GM19099 (cell line): ENCODE data around the gene PPP1R2.

Experiments
- POLR2A ChIP-seq: IDR thresholded peaks from 3 replicates; pipeline ENCODE4 v1.6.1; 2011; ENCODE audit warnings: low read depth; ENCODE audit not compliant: insufficient read length; ENCODE audit errors: extremely low read depth

The PPP1R2 gene

DNA sequence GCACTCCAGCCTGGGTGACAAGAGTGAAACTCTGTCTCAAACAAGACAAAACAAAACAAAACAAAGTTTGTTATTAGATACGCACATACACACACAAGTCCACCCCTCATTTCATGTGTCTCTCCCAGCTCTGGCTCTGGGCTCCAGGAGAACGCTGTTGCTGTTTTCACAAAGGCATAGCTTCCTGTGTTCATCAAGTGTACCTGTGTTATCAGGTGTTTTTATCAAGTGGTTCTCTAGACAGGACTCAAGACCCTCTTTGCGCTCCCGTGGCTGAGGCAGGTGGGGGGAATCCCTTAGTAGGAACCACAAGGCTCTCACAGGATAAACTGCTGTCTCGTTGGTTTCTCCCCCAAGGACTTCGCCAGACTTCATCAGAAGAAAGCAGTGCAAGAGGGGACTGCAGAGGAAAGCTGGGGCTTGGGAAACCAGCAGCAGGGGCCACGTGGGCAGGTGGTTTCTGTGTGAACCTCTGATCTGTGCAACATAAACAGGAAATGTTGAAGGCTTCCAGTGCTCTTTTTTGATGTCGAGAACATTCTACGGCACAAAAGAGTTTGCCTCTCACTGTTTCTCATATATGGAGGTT lies 6.9 kb upstream of the PPP1R2 start:
- no peak for TF ChIP-seq POLR2A

DNA sequence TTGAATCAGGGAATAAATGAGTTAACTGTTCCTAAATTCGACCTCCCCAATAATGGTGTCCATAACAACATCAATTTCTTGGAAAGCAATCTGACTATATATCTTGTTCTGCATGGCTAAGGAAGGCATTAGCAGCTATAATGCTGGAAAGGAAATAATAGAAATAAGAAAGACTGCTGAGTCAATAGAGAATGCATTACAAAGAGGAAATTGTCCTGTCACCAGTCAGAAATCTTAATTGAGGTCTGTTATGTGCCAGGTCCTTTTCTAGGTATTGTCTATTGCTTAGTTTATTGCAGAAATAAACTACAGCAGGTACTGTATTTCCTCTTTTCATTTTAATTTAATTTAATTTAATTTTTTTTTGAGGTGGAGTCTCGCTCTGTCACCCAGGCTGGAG lies 5.9 kb upstream of the PPP1R2 start:
- TF ChIP-seq POLR2A = no peak

DNA sequence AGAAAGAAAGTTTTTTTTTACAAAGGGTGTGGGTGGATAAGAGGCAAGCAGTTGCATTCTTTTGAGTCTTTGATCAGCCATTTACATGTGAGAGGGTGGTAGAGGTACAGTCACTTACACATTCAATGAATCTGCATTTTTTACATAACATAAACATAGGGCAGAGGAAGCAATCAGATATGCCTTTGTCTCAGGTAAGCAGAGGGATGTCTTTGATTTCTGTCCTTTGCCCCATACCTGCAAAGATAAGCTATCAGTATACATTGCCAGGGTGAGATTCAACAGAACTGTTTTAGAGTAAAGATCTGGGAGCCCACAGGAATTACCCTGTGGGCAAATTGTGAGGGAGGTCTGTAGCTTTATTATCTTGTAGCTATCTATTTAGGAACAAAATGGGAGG lies 5.4 kb upstream of the PPP1R2 start:
- TF ChIP-seq POLR2A = no peak

DNA sequence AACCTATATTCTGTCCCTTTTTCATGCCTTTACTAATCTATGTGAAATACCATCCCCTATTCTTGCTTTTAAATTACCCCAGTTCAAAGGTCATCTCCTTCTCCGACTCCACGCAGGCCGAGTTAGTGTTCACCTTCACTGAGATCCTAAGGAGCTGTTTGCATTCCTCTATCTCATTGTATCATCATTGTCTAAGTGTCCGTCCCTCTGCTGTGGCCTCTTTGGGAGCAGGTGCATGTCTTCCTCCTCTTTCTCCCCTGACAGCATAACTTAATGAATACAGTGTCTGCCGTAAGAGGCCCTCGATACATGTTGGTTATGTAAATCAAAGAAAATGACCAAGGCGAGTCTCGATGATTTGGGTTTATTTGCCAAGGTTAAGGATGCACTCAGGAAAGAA lies 4.9 kb upstream of the PPP1R2 start:
- TF ChIP-seq POLR2A = no peak

DNA sequence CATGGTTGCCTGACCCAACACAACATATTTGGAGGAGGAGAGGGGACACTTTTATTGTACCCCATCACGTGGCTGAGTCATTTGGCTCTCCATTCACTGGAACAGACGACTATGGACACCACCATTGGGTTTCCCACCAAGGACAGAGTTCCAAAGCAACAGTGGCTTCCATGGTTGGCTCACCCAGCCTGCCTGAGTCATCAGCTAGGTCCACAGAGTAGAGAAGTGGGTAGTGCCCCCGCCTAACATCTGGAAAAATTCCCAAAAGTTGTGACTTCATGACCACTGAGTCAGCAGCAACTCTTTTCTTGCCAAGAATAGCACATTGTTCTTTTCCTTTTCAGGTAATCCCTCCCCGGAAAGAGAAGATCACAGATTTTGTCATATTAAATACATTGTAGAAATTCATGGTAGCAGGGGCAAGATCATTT lies 3.0 kb upstream of the PPP1R2 start:
- TF ChIP-seq POLR2A = no peak

DNA sequence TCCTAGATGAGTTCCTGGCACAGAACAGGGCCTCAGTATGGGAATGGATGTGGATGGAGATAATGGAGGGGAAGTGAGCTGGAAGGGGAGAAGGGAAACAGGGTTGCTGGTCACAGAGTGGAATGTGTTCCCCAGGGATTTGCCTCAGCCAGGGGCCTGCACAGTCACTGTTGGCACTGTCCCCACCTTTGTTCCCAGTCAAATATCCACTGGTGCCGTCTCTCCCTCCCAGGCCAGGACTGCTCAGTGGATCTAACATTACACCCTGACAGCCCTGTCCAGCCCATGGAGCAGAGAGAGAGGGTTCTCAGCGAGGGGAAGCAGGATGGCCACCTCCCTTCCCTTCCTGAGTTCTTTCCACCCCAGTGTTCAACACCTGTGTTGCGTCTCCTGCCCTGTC lies 1.5 kb upstream of the PPP1R2 start:
- no peak for TF ChIP-seq POLR2A

DNA sequence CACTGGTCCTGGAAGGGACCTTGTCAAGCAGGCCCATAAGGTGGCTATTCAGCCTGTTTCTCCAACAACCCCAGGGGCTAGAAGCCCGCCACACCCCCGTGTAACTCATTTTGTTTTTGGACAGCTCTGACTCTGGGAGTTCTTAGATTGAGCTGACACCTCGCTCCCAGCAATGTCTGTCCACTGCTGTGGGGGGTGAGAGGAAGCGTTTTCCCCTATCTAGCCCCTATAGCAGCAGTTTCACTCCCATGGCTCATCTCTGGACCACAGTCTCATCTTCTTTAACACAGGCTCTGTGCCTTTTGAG lies 1.1 kb upstream of the PPP1R2 start:
- TF ChIP-seq POLR2A = no peak

DNA sequence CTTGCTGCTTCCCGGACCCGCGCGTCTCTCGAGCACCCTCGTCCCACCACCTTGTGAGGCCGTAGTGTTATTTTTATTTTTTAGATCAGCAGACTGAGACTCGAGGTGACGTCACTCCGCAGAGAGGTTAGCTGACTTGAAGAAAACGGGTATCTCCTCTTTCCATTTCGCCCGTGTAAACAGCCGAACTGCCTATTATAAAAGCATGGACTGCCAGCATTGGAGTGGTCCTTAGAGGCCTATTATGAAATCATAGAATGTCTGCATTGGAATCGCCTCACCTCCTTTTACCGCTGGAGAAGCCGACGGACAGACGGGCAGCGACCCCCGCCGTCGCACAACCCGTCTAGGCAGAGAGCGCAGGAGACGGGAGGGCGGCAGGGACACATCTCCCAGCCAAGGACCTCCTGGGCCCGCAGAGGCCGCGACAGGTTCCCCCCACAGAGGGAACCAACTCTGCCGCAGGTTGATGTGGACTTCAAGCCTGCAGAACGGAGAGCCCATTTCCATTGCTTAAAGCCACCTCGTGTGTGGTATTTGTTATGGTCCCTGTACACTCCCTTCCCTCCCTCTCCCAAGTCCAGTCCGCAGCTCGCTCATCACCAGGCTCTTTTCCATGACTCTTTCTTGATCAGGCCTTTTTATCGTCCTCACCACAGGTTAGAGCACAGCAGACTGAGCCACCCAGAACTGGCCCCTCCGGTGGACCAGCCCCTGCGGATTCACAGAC lies 540 bp upstream of the PPP1R2 start:
- TF ChIP-seq POLR2A = no peak

DNA sequence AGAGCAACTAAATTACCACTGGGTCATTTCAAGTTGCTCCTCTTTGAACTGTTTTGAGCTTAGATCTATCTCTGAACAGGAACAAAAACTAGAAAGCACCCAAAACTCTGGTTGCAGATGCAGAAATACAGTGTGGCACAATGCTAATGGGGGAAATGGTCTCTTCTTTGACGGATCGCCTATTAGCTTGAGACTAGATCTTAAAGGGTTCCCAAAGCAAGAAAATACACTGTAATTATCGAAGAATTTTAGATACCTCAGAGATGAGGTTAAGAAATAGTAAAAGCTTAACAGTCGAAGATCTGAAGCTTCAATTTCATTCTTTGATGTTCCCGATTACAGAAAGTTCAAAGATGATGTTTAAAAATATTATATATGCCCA lies 818 bp downstream of the PPP1R2 start:
- TF ChIP-seq POLR2A = no peak

DNA sequence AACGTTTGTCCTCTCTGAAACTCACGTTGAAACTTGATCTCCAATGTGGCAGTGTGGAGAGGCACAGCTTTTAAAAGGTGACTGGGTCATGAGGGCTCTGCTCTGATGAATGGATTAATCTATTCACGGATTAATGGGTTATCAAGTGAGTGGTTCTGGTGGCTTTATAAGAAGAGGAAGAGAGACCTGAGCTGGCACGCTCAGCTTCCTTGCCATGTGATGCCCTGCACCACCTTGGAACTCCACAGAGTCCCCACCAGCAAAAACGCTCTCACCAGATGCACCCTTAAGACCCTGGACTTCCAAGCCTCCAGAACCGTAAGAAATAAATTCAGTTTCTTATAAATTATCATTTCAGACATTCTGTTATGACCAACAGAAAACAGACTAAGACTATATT lies 2.6 kb downstream of the PPP1R2 start:
- no peak for TF ChIP-seq POLR2A

DNA sequence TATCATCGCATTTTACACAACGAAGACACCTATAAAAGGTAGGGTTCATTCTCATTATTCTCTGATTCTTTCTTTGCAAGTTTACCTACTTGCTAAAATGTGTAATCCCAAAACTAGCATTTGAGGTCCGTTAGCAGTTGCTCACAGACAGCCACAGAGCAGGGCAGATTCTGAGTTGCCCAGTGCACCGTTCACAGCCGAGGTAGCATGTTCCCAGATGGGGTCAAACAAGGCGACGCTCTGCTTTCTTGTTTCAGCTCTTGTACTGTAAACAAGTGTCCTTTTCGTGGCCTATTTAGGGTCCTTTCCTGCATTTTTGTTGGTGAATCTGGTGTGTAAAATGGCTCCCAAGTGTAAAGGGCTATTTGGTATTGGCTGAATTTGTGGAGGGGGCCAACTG lies 3.1 kb downstream of the PPP1R2 start:
- TF ChIP-seq POLR2A = no peak

DNA sequence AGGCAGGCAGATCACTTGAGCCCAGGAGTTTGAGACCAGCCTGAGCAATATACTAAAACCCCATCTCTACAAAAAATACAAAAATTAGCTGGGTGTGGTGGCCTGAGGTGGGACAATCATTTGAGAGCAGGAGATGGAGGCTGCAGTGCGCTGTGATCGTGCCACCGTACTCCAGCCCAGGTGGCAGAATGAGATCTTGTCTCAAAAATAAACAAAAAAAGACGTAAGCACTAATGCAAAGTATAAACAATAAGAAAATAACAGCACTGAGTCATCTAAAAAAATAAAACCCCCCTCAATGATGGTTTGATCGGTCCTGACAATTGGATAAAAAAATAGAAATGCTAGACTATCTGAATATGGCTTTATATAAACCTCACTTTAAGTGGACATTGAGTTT lies 3.6 kb downstream of the PPP1R2 start:
- TF ChIP-seq POLR2A = no peak

DNA sequence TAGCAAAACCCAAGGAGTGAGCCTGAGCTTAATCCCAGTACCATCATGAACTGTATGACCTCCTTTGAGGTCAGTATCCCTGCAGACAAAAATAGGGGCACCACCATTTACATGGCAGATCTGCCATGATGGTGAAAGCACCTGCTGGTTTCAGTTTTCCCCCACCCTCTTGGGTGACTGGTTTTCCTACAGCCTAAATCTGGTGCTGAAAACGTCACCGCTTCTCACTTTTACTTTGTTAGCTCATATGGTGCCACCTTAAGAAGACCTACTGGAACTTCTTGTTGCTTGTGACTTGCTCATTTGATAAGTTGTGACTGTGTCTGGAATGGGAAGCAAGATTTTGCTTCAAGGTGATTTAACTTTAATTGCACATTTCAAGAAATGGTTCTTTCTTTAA lies 5.1 kb downstream of the PPP1R2 start:
- TF ChIP-seq POLR2A = no peak

DNA sequence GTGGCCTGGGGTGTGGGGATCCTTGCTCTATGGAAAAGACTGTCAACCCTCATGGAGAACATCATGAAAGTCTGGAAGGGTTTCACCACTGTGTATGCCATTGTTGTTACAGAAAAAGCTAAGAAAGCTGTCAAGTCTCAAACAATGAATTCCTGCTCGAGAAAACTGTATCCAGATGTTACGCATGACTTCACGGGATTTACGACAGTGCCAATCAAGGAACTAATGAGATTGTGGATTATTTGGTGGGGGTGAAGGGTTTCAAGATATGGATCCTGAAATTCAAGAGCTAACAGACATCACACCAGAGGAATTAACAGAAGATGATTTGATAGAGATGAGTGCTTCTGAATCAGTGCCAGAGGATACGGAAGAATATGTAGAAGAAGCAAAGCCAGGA lies 7.8 kb downstream of the PPP1R2 start:
- no peak for TF ChIP-seq POLR2A

DNA sequence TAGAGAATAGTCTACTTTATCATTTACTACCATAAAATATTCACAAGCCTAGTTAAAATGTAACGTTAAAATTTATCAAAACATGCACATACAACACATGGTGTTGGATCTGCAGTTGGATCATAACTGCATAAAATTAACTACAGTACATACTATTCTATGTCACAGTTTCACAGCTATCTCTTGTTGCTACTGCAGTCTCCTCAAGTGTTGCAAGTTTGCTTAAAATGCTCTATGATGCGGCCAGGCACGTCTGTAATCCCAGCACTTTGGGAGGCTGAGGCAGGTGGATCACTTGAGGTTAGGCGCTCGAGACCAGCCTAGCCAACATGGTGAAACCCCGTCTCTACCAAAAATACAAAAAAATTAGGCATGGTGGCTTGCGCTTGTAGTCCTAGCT lies 10.3 kb downstream of the PPP1R2 start:
- no peak for TF ChIP-seq POLR2A

DNA sequence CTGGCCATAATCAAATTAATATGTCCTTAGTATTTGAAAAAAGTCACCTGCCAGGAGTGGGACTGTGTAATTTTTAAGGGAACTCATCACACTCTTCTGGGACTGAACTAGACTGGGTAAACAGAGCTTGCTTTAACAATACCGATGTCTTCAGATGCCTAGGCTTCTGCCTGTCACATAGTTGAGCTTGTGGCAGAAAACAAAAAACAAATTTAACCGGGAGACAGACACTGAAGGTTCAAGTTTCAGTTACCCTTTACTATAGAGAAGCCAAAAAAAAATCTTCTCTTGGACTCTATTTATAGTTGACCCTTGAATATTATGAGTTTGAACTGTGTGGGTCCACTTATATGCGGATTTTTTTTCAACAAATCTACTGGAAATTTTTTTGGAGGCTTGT lies 10.8 kb downstream of the PPP1R2 start:
- no peak for TF ChIP-seq POLR2A

DNA sequence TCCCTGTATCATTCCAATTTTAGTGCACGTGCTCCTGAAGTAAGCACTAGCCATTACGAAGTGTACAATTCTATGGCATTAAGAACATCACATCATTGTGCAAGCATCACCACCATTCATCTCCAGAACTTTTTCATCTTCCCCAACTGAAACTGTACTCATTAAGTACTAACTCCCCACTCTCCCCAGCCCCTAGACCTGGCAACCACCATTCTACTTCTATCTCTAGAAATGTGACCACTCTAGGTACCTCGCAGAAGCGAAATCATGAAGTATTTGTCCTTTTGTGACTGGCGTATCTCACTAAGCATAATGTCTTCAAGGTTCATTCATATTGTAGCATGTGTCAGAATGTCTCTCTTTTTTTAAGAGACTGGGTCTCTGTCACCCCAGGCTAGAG lies 11.4 kb downstream of the PPP1R2 start:
- TF ChIP-seq POLR2A = no peak
